ENCODE data around the gene ARL15. TPM values are rescaled to one million over a fixed set of nuclear protein-coding genes. Genes with fewer than 3 reads are reported as not detected.

ARL15 gene
- total and polyA plus RNA-seq, 9 of the 15 experiments (the other 6 are each of a cell fraction or from before 2014, with no cell fraction given), result 18.5 to 80.4 (median 57.0) TPM

DNA sequence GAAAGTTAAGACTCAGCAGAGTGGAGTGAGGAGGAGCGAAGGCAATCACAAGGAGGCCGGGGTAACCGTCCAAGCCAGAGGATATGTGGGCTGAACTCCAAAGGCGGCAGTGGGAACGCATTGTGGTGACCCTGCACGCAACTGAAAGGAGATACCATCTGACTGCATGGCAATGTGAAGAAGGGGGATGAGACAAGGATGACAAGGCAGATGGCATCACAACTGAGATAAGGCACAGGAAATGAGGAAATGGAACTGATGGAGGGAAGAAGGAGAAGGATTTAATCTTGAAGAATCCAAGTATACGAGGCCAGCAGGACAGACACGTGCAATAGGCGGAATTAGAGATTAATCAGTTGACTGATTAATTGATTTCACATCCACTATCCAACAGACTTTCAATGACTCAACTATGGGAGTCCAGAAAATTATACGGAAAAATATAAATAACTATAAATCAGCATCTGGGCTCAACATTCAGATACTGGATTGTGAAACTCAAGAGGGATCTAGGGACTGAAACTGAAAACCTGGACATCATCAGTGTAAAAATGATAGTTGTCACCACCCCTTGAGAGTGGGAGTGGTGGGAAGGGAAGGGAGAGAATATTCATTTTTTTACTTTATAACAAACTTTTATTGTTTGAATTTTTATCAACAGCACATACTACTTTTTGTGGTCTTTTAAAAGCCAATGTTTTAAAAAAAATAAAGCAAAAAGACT, 86.1 kb downstream of the ARL15 start (continued):
- TF ChIP-seq, protein P1, sequence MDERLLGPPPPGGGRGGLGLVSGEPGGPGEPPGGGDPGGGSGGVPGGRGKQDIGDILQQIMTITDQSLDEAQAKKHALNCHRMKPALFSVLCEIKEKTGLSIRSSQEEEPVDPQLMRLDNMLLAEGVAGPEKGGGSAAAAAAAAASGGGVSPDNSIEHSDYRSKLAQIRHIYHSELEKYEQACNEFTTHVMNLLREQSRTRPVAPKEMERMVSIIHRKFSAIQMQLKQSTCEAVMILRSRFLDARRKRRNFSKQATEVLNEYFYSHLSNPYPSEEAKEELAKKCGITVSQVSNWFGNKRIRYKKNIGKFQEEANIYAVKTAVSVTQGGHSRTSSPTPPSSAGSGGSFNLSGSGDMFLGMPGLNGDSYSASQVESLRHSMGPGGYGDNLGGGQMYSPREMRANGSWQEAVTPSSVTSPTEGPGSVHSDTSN (CRISPR knock-in tag; IDR thresholded peaks at IDR 0.05; ENCODE audit: low read depth), result no peak
- TF ChIP-seq, protein P1 (tag; conservative IDR thresholded peaks at IDR 0.05; ENCODE audit: low read depth), result no peak
- TF ChIP-seq ZBED1 (IDR thresholded peaks at IDR 0.05) (no peak), SNIP1 (IDR thresholded peaks at IDR 0.05; ENCODE audit: low read depth) (no peak), NFATC3 (IDR thresholded peaks at IDR 0.05) (no peak), RUNX1 (IDR thresholded peaks at IDR 0.05; ENCODE audit: low read depth) (no peak), POLR3G (IDR thresholded peaks at IDR 0.05; ENCODE audit: extremely low read depth, insufficient read length, insufficient replicate concordance) (no peak), RCOR1 (IDR thresholded peaks at IDR 0.05; ENCODE audit: borderline replicate concordance in 1 of 2, low read depth in 2 of 2, low read length in 2 of 2) (peak in 1 of 2 experiments; percentile 33; a peak in 1 of 4 replicates), ZNF197 (CRISPR knock-in tag; IDR thresholded peaks at IDR 0.05; ENCODE audit: low read depth) (no peak), LCOR (CRISPR knock-in tag; IDR thresholded peaks at IDR 0.05) (no peak), MCM7 (IDR thresholded peaks at IDR 0.05) (no peak), ZC3H11A (IDR thresholded peaks at IDR 0.05; ENCODE audit: low read depth, low read length) (no peak), JUND (IDR thresholded peaks at IDR 0.05; ENCODE audit: borderline replicate concordance, low read depth, low read length) (0 out of 2 replicates have a peak, but pooled peaks have one; percentile 22), JUND (tag; IDR thresholded peaks at IDR 0.05; ENCODE audit: borderline replicate concordance, low read depth, low read length) (no peak; the same call in 2 of the 3 replicates), HDGF (IDR thresholded peaks at IDR 0.05) (no peak), EWSR1 (IDR thresholded peaks at IDR 0.05; ENCODE audit: borderline replicate concordance, low read depth, partially characterized antibody) (no peak), ZKSCAN1 (IDR thresholded peaks at IDR 0.05; ENCODE audit: low read depth, low read length) (no peak), ZNF140 (CRISPR knock-in tag; IDR thresholded peaks at IDR 0.05) (no peak), CXXC5 (CRISPR knock-in tag; IDR thresholded peaks at IDR 0.05) (0 out of 2 replicates have a peak, but pooled peaks have one; percentile 27), L3MBTL2 (IDR thresholded peaks at IDR 0.05) (peak; percentile 52), SMC3 (conservative IDR thresholded peaks at IDR 0.05; ENCODE audit: insufficient read depth, low read depth, low read length) (no peak)
- TF ChIP-seq, protein P2, sequence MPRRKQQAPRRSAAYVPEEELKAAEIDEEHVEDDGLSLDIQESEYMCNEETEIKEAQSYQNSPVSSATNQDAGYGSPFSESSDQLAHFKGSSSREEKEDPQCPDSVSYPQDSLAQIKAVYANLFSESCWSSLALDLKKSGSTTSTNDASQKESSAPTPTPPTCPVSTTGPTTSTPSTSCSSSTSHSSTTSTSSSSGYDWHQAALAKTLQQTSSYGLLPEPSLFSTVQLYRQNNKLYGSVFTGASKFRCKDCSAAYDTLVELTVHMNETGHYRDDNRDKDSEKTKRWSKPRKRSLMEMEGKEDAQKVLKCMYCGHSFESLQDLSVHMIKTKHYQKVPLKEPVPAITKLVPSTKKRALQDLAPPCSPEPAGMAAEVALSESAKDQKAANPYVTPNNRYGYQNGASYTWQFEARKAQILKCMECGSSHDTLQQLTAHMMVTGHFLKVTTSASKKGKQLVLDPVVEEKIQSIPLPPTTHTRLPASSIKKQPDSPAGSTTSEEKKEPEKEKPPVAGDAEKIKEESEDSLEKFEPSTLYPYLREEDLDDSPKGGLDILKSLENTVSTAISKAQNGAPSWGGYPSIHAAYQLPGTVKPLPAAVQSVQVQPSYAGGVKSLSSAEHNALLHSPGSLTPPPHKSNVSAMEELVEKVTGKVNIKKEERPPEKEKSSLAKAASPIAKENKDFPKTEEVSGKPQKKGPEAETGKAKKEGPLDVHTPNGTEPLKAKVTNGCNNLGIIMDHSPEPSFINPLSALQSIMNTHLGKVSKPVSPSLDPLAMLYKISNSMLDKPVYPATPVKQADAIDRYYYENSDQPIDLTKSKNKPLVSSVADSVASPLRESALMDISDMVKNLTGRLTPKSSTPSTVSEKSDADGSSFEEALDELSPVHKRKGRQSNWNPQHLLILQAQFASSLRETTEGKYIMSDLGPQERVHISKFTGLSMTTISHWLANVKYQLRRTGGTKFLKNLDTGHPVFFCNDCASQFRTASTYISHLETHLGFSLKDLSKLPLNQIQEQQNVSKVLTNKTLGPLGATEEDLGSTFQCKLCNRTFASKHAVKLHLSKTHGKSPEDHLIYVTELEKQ (CRISPR knock-in tag; IDR thresholded peaks at IDR 0.05), result no peak
- TF ChIP-seq, protein P3, sequence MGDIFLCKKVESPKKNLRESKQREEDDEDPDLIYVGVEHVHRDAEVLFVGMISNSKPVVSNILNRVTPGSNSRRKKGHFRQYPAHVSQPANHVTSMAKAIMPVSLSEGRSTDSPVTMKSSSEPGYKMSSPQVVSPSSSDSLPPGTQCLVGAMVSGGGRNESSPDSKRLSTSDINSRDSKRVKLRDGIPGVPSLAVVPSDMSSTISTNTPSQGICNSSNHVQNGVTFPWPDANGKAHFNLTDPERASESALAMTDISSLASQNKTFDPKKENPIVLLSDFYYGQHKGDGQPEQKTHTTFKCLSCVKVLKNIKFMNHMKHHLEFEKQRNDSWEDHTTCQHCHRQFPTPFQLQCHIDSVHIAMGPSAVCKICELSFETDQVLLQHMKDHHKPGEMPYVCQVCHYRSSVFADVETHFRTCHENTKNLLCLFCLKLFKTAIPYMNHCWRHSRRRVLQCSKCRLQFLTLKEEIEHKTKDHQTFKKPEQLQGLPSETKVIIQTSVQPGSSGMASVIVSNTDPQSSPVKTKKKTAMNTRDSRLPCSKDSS (IDR thresholded peaks at IDR 0.05; ENCODE audit: low read depth, partially characterized antibody), result no peak

Measured in K562 (cell line).